Smooth muscle cell (in vitro differentiated cells): Measurements from ENCODE around the gene KCNK16. TPM values are rescaled to one million over a fixed set of nuclear protein-coding genes. Genes with fewer than 3 reads are reported as not detected.

Experiments used
- DNase-seq: peaks from one replicate; lab custom pipeline; 2025; ENCODE audit not compliant: unreplicated experiment; lab: John Stamatoyannopoulos, UW
- H2AFZ ChIP-seq: fragments of 200-600 bp; sonication (generic); 2 replicates; pipeline ENCODE4 v1.6.0; 2016; ENCODE audit warnings: antibody characterized with exemption, low read depth, mild to moderate bottlenecking
- H3F3A ChIP-seq: fragments of 200-600 bp; sonication (generic); 2 replicates; pipeline ENCODE4 v1.6.0; 2017; ENCODE audit warnings: antibody characterized with exemption, low read depth
- H3K27ac ChIP-seq: fragments of 200-600 bp; sonication (generic); 2 replicates; pipeline ENCODE4 v1.5.1; 2016; ENCODE audit warnings: low read depth, mild to moderate bottlenecking
- H3K27me3 ChIP-seq: fragments of 200-600 bp; sonication (generic); 2 replicates; pipeline ENCODE4 v1.6.1; 2016; ENCODE audit warnings: low read depth, mild to moderate bottlenecking
- H3K36me3 ChIP-seq: fragments of 200-600 bp; sonication (generic); 2 replicates; pipeline ENCODE4 v1.5.1; 2016; ENCODE audit warnings: low read depth
- H3K4me1 ChIP-seq: fragments of 200-600 bp; sonication (generic); 2 replicates; pipeline ENCODE4 v1.5.1; 2016; ENCODE audit warnings: low read depth
- H3K4me2 ChIP-seq: fragments of 200-600 bp; sonication (generic); 2 replicates; pipeline ENCODE4 v1.6.0; 2016; ENCODE audit warnings: mild to moderate bottlenecking
- H3K4me3 ChIP-seq: fragments of 200-600 bp; sonication (generic); 2 replicates; pipeline ENCODE4 v1.5.1; 2016; ENCODE audit warnings: mild to moderate bottlenecking
- H3K79me2 ChIP-seq: fragments of 200-600 bp; sonication (generic); 2 replicates; pipeline ENCODE4 v1.6.0; 2016; ENCODE audit warnings: low read depth, mild to moderate bottlenecking
- H3K9ac ChIP-seq: fragments of 200-600 bp; sonication (generic); 2 replicates; pipeline ENCODE4 v1.6.0; 2016; ENCODE audit warnings: low read depth
- H3K9me3 ChIP-seq: fragments of 200-600 bp; sonication (generic); replicated peaks from 2 replicates; pipeline ENCODE4 v1.5.1; 2016; ENCODE audit warnings: low read depth
- H4K20me1 ChIP-seq: fragments of 200-600 bp; sonication (generic); 2 replicates; pipeline ENCODE4 v1.6.0; 2016; ENCODE audit warnings: low read depth
- WGBS: methylation state at CpG from one replicate; pipeline ENCODE4 v1.1.7; 2016; ENCODE audit warnings: low lambda C conversion rate; 5-methylcytosine and 5-hydroxymethylcytosine counted together
- polyA plus RNA-seq: library from polyadenylated mRNA; unstranded; fragments of >200 nt; fragmentation: Nextera tagmentation; extraction: Ambion mirVana; gene quantifications from 2 replicates; pipeline ENCODE4 v1.2.1, GENCODE V29; 2016
- total RNA-seq: library from RNA; depleted of rRNA; stranded (reverse); fragments of >200 nt; gene quantifications from 2 replicates; pipeline ENCODE4 v1.2.3, GENCODE V29; 2014
- TF ChIP-seq, protein P1 (sequence below): fragments of 200-600 bp; sonication (generic); IDR thresholded peaks from 2 replicates; pipeline ENCODE4 v1.5.1; 2017; ENCODE audit warnings: borderline replicate concordance, mild to moderate bottlenecking, antibody characterized with exemption; ENCODE audit not compliant: insufficient read depth, poor library complexity, severe bottlenecking

The KCNK16 gene
- total and polyA plus RNA-seq, 2 experiments from 2014 or later: not detected

DNA sequence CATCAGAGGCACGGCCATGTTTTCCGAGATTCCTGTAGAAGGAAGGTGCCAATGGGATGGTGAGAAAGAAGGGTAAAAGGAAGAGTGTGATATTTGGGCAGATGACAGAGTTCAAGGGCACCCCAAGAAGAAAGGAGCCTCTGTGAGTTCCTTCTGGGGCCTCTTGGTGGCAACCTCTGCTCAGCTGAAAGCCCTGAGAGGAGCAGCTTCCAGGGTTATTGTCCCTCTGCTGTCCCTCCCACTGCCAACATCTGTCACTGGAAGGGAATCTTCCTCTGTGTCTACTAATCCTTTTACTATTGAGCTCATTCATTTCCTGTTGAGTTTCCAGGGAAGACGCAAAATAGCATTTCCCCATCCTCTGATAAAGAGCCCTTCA is 40.0 kb upstream of the KCNK16 start:
- TF ChIP-seq, protein P1, sequence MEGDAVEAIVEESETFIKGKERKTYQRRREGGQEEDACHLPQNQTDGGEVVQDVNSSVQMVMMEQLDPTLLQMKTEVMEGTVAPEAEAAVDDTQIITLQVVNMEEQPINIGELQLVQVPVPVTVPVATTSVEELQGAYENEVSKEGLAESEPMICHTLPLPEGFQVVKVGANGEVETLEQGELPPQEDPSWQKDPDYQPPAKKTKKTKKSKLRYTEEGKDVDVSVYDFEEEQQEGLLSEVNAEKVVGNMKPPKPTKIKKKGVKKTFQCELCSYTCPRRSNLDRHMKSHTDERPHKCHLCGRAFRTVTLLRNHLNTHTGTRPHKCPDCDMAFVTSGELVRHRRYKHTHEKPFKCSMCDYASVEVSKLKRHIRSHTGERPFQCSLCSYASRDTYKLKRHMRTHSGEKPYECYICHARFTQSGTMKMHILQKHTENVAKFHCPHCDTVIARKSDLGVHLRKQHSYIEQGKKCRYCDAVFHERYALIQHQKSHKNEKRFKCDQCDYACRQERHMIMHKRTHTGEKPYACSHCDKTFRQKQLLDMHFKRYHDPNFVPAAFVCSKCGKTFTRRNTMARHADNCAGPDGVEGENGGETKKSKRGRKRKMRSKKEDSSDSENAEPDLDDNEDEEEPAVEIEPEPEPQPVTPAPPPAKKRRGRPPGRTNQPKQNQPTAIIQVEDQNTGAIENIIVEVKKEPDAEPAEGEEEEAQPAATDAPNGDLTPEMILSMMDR: peak; percentile 20

DNA sequence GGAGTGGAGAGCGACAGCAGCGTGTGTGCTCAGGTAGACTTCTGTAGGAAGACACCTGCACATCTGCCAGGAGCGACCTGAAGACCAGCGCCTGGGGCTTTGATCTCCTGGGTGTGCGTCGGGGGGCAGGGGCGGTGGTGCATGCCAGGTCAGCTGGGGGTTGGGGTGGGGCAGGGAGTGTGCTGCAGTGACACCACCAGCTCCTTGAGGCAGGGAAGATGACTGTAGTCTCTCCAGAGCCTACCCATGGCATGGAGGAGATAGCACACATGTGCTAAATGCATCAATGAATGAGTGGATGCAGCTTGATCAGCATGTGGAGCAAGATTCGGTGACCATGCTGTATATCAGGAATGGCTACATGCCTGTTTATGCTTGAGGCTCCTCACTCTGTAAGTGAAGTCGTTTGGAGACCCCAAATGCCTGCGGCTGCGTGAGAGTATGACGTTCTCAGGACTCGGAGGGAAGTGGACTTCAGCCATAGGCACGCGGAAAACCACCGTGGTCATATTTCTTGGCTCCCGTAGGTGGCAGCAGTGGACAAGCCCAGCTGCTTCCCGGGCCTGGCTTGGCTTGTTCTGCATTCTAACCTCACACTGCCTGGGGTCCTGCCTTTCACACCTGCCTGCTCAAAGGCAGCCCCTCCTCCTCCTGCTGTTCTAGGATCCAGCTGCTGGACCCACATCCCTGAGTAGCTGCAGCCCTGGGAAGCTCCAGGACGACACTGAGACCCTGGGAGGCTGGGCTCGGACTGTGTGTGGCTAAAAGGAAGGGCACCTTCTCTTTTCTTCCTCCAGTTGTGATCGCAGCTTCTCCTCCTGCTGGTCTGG is 39.4 kb upstream of the KCNK16 start:
- no peaks in the 10 kb centered on the region for H3K9me3 ChIP-seq
- H3K9ac ChIP-seq: no peak overlapping the region
- no peaks in the 10 kb centered on the region for H4K20me1 ChIP-seq
- no peaks in the 10 kb centered on the region for H3K79me2 ChIP-seq
- peak overlapping the region; percentile 43 for H2AFZ ChIP-seq
- H3K27me3 ChIP-seq: no peaks in the 10 kb centered on the region
- H3K36me3 ChIP-seq: no peaks in the 10 kb centered on the region
- peak overlapping the region; percentile 14 for H3K27ac ChIP-seq
- H3K4me2 ChIP-seq: peak overlapping the region; percentile 58
- no peaks in the 10 kb centered on the region for H3K4me1 ChIP-seq
- H3F3A ChIP-seq: no peaks in the 10 kb centered on the region
- TF ChIP-seq, protein P1: peak; percentile 73
- no peak overlapping the region for H3K4me3 ChIP-seq
- 26% methylated on average over 16 of the region's 21 CpGs for WGBS
- DNase-seq: peak; percentile 29

More for the DNA sequence above, 40.0 kb upstream of the KCNK16 start:
- Histone ChIP-seq H3K27ac (peak overlapping the region; percentile 14), H3K9ac (no peak overlapping the region), H3K9me3 (no peaks in the 10 kb centered on the region), H2AFZ (peak overlapping the region; percentile 43), H3K36me3 (no peaks in the 10 kb centered on the region), H3K79me2 (no peaks in the 10 kb centered on the region), H4K20me1 (no peaks in the 10 kb centered on the region), H3F3A (no peaks in the 10 kb centered on the region), H3K27me3 (no peaks in the 10 kb centered on the region), H3K4me3 (no peak overlapping the region), H3K4me1 (no peaks in the 10 kb centered on the region), H3K4me2 (no peak overlapping the region)
- DNase-seq: no peak
- WGBS: 54% methylated on average over 3 of the region's 3 CpGs

DNA sequence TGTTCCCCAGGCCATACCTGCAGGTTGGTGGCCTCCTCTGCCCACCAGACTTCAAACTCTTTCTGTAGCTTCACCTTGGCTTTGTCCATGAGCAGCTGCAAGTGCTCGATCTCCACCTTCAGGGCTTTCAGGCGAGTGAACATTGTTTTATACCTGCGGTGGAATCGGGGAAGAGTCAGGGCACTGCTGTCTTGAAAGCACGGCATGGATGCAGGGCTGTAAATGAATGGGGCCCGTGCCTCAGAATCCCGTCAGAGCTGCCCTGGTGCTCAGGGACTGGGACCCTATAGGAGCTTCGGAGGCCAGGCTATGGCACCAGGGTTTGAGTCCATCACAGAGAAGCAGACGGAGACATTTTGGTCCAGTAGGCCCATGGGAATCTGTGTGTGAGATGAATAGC is 37.9 kb upstream of the KCNK16 start:
- Histone ChIP-seq H2AFZ (no peak overlapping the region), H3F3A (no peaks in the 10 kb centered on the region), H3K9ac (no peak overlapping the region), H3K27ac (no peak overlapping the region), H4K20me1 (no peaks in the 10 kb centered on the region), H3K27me3 (no peaks in the 10 kb centered on the region), H3K79me2 (no peaks in the 10 kb centered on the region), H3K4me3 (no peak overlapping the region), H3K9me3 (no peaks in the 10 kb centered on the region), H3K4me1 (no peaks in the 10 kb centered on the region), H3K4me2 (no peak overlapping the region), H3K36me3 (no peaks in the 10 kb centered on the region)
- TF ChIP-seq, protein P1: no peak
- no peak for DNase-seq
- WGBS: 87% methylated on average over 9 of the region's 9 CpGs
